Measurements from ENCODE around the gene NCEH1.

GRCh38 chr3:172646439-172647015 lies 64.3 kb downstream of the NCEH1 start:
- no peak for TF ChIP-seq POLR2A (IDR thresholded peaks at IDR 0.05)
- no peak for TF ChIP-seq CTCF (IDR thresholded peaks at IDR 0.05)

Data from prostate gland (tissue), 2 donors.